LNCaP clone FGC (cell line): ENCODE measurements around the gene ADAMTSL3.
"Not testable (repeated sequence)": the region's sequence is repeated elsewhere in the genome, so short reads cannot be mapped to it uniquely, and the experiment has no call there.

Experiments used
- DNase-seq: peaks from one replicate; pipeline ENCODE4 v3.0.0-alpha.2; 2011; ENCODE audit warnings: low read depth
- H3K4me3 ChIP-seq: 2 replicates; pipeline ENCODE4 v1.5.1; 2011; ENCODE audit warnings: mild to moderate bottlenecking, low read depth, low read length, control low read depth
- CTCF ChIP-seq: IDR thresholded peaks from 2 replicates; pipeline ENCODE4 v1.5.1; 2012; ENCODE audit warnings: mild to moderate bottlenecking; ENCODE audit not compliant: control insufficient read depth, insufficient read depth; ENCODE audit errors: extremely low read depth

The ADAMTSL3 gene

GRCh38 chr15:84037301-84037700 lies 383.4 kb downstream of the ADAMTSL3 start:
- no peak for TF ChIP-seq CTCF
- H3K4me3 ChIP-seq = no peak overlapping the region
- no peak for DNase-seq

- not testable (repeated sequence) for H3K4me3 ChIP-seq, DNase-seq
Observed at GRCh38 chr15:84042434-84043056, 388.6 kb downstream of the ADAMTSL3 start.

GRCh38 chr15:84046064-84046637 lies 392.2 kb downstream of the ADAMTSL3 start:
- no peak for DNase-seq
- TF ChIP-seq CTCF = no peak
- no peak overlapping the region for H3K4me3 ChIP-seq

GRCh38 chr15:84049480-84049879 lies 395.6 kb downstream of the ADAMTSL3 start:
- DNase-seq, H3K4me3 ChIP-seq: not testable (repeated sequence)

- DNase-seq = no peak
- no peak for TF ChIP-seq CTCF
- H3K4me3 ChIP-seq = no peak overlapping the region
Observed at GRCh38 chr15:84050076-84050475, 396.2 kb downstream of the ADAMTSL3 start.

GRCh38 chr15:84051146-84051545 lies 397.2 kb downstream of the ADAMTSL3 start:
- H3K4me3 ChIP-seq, DNase-seq: not testable (repeated sequence)

- H3K4me3 ChIP-seq, DNase-seq: not testable (repeated sequence)
Observed at GRCh38 chr15:84054544-84054943, 400.6 kb downstream of the ADAMTSL3 start.

- no peak overlapping the region for H3K4me3 ChIP-seq
- no peak for TF ChIP-seq CTCF
- DNase-seq = no peak
Observed at GRCh38 chr15:84057714-84058331, 403.9 kb downstream of the ADAMTSL3 start.

GRCh38 chr15:84063674-84064073 lies 409.8 kb downstream of the ADAMTSL3 start:
- not testable (repeated sequence) for DNase-seq, H3K4me3 ChIP-seq

GRCh38 chr15:84068674-84069073 lies 414.8 kb downstream of the ADAMTSL3 start:
- H3K4me3 ChIP-seq, DNase-seq: not testable (repeated sequence)

GRCh38 chr15:84078038-84078437 lies 424.1 kb downstream of the ADAMTSL3 start:
- not testable (repeated sequence) for H3K4me3 ChIP-seq, DNase-seq

- DNase-seq, H3K4me3 ChIP-seq: not testable (repeated sequence)
Observed at GRCh38 chr15:84079325-84079884, 425.5 kb downstream of the ADAMTSL3 start.
